Stimulated activated naive B cell treated with anti-CD40 and anti-IgM and Interleukin-4, amounts not matched to agents 10 μg/mL and 1 μg/mL and 100 μg/mL, for 72 hours (primary cell): ENCODE results near the gene SPINDOC.
"Not testable (repeated sequence)": the region's sequence is repeated elsewhere in the genome, so short reads cannot be mapped to it uniquely, and the experiment has no call there.

Experiments
- ATAC-seq, 2 donors: fragments of 150-1000 bp; cut with Tn5 transposase; replicated peaks; 2 replicates each; pipeline ENCODE4 v1.10.0; 2021; ENCODE audit warnings: moderate library complexity in 1 of 2
- DNase-seq: peaks from one replicate; pipeline ENCODE4 v3.0.0; 2021
- H3K27ac Mint-ChIP-seq: one replicate; pipeline ENCODE4 v1.8.0; 2022; ENCODE audit warnings: mild to moderate bottlenecking, mixed read lengths
- H3K27me3 Mint-ChIP-seq, 2 donors: one replicate each; pipeline ENCODE4 v1.8.0; 2022; ENCODE audit warnings: mixed read lengths in 2 of 2
- H3K36me3 Mint-ChIP-seq, 2 donors: one replicate each; pipeline ENCODE4 v1.8.0; 2022; ENCODE audit warnings: mixed read lengths in 2 of 2, mild to moderate bottlenecking in 1 of 2
- H3K4me1 Mint-ChIP-seq, 2 donors: one replicate each; pipeline ENCODE4 v1.8.0; 2022; ENCODE audit warnings: mixed read lengths in 2 of 2, mild to moderate bottlenecking in 1 of 2
- H3K4me3 Mint-ChIP-seq, 2 donors: one replicate each; pipeline ENCODE4 v1.8.0; 2022; ENCODE audit warnings: mild to moderate bottlenecking in 2 of 2, mixed read lengths in 2 of 2, moderate library complexity in 1 of 2
- H3K9me3 Mint-ChIP-seq, 2 donors: one replicate each; pipeline ENCODE4 v1.8.0; 2022; ENCODE audit warnings: mixed read lengths in 2 of 2, mild to moderate bottlenecking in 1 of 2

SPINDOC gene

GRCh38 chr11:63810383-63810782, 2.9 kb upstream of the SPINDOC start:
- peaks cover 9 to 20% of the 10 kb centered on the region in 2 donors for H3K4me1 Mint-ChIP-seq
- H3K9me3 Mint-ChIP-seq, H3K4me3 Mint-ChIP-seq, ATAC-seq, H3K27me3 Mint-ChIP-seq, DNase-seq, H3K36me3 Mint-ChIP-seq, H3K27ac Mint-ChIP-seq: not testable (repeated sequence)

GRCh38 chr11:63811522-63811921, 1.7 kb upstream of the SPINDOC start:
- no peak for DNase-seq
- peaks cover 14 to 30% of the 10 kb centered on the region in 2 donors for H3K4me1 Mint-ChIP-seq
- H3K4me3 Mint-ChIP-seq, result peak overlapping the region in 1 of 2 donors; percentile 28
- no peaks in the 10 kb centered on the region for H3K27me3 Mint-ChIP-seq
- H3K36me3 Mint-ChIP-seq, result peaks cover 11 to 13% of the 10 kb centered on the region in 2 donors
- no peak overlapping the region for H3K27ac Mint-ChIP-seq
- H3K9me3 Mint-ChIP-seq, result no peaks in the 10 kb centered on the region
- ATAC-seq, result no peak

GRCh38 chr11:63813563-63814382, 517 bp downstream of the SPINDOC start:
- Mint-ChIP-seq H3K36me3 (peaks cover 18 to 28% of the 10 kb centered on the region in 2 donors), H3K9me3 (no peaks in the 10 kb centered on the region), H3K27me3 (no peaks in the 10 kb centered on the region), H3K4me1 (peaks cover 15 to 30% of the 10 kb centered on the region in 2 donors), H3K4me3 (peak overlapping the region; percentile 85), H3K27ac (peak overlapping the region; percentile 59)
- ATAC-seq, result peak; percentile 54 to 63
- DNase-seq, result peak; percentile 23

GRCh38 chr11:63814383-63814736, 1.1 kb downstream of the SPINDOC start:
- no peaks in the 10 kb centered on the region for H3K9me3 Mint-ChIP-seq
- peaks cover 15 to 30% of the 10 kb centered on the region in 2 donors for H3K4me1 Mint-ChIP-seq
- peak overlapping the region; percentile 85 for H3K4me3 Mint-ChIP-seq
- no peaks in the 10 kb centered on the region for H3K27me3 Mint-ChIP-seq
- DNase-seq, result no peak
- ATAC-seq, result no peak
- H3K36me3 Mint-ChIP-seq, result peaks cover 21 to 29% of the 10 kb centered on the region in 2 donors
- H3K27ac Mint-ChIP-seq, result peak overlapping the region; percentile 59

- H3K9me3 Mint-ChIP-seq, result no peaks in the 10 kb centered on the region
- DNase-seq (no peak), ATAC-seq (no peak)
- H3K4me1 Mint-ChIP-seq, result peaks cover 15 to 30% of the 10 kb centered on the region in 2 donors
- H3K36me3 Mint-ChIP-seq, result peaks cover 33 to 41% of the 10 kb centered on the region in 2 donors
- H3K27me3 Mint-ChIP-seq, result no peaks in the 10 kb centered on the region
- no peak overlapping the region for H3K27ac Mint-ChIP-seq
- no peak overlapping the region for H3K4me3 Mint-ChIP-seq
These were observed 2.9 kb downstream of the SPINDOC start for GRCh38 chr11:63816166-63816565.

GRCh38 chr11:63816732-63817131, 3.5 kb downstream of the SPINDOC start:
- Mint-ChIP-seq H3K4me1 (peaks cover 15 to 30% of the 10 kb centered on the region in 2 donors), H3K27me3 (no peaks in the 10 kb centered on the region), H3K27ac (no peak overlapping the region), H3K9me3 (no peaks in the 10 kb centered on the region), H3K36me3 (peaks cover 37 to 43% of the 10 kb centered on the region in 2 donors), H3K4me3 (no peak overlapping the region)
- ATAC-seq (no peak), DNase-seq (no peak)

GRCh38 chr11:63817758-63818498, 4.7 kb downstream of the SPINDOC start:
- Mint-ChIP-seq H3K9me3 (no peaks in the 10 kb centered on the region), H3K36me3 (peaks cover 43 to 51% of the 10 kb centered on the region in 2 donors), H3K4me1 (peaks cover 14 to 23% of the 10 kb centered on the region in 2 donors), H3K27ac (no peak overlapping the region), H3K27me3 (no peaks in the 10 kb centered on the region), H3K4me3 (no peak overlapping the region)
- ATAC-seq, result no peak
- DNase-seq, result no peak

- H3K27ac Mint-ChIP-seq, result peak overlapping the region; percentile 31
- peaks cover 46 to 57% of the 10 kb centered on the region in 2 donors for H3K36me3 Mint-ChIP-seq
- H3K9me3 Mint-ChIP-seq, result no peaks in the 10 kb centered on the region
- ATAC-seq (no peak), DNase-seq (no peak)
- H3K4me3 Mint-ChIP-seq, result no peak overlapping the region
- no peaks in the 10 kb centered on the region for H3K27me3 Mint-ChIP-seq
- peaks cover 14 to 23% of the 10 kb centered on the region in 2 donors for H3K4me1 Mint-ChIP-seq
These were observed 5.4 kb downstream of the SPINDOC start for GRCh38 chr11:63818609-63819008.

GRCh38 chr11:63821411-63821810, 8.2 kb downstream of the SPINDOC start:
- Mint-ChIP-seq H3K36me3 (peaks cover 49 to 65% of the 10 kb centered on the region in 2 donors), H3K9me3 (no peaks in the 10 kb centered on the region), H3K4me3 (no peak overlapping the region), H3K27ac (no peak overlapping the region), H3K27me3 (no peaks in the 10 kb centered on the region), H3K4me1 (peaks cover 0 to 2% of the 10 kb centered on the region in 2 donors)
- DNase-seq (no peak), ATAC-seq (no peak)

- Mint-ChIP-seq H3K4me3 (no peak overlapping the region), H3K27ac (no peak overlapping the region), H3K36me3 (peaks cover 32 to 53% of the 10 kb centered on the region in 2 donors), H3K4me1 (no peaks in the 10 kb centered on the region), H3K27me3 (no peaks in the 10 kb centered on the region), H3K9me3 (no peaks in the 10 kb centered on the region)
- DNase-seq (no peak), ATAC-seq (no peak)
These were observed 13.4 kb downstream of the SPINDOC start for GRCh38 chr11:63826471-63827190.

GRCh38 chr11:63829823-63830489, 16.7 kb downstream of the SPINDOC start:
- H3K27ac Mint-ChIP-seq, result peak overlapping the region; percentile 62
- H3K36me3 Mint-ChIP-seq, result peaks cover 15 to 30% of the 10 kb centered on the region in 2 donors
- H3K9me3 Mint-ChIP-seq, result no peaks in the 10 kb centered on the region
- DNase-seq (no peak), ATAC-seq (peak; percentile 70 to 72)
- no peak overlapping the region for H3K4me3 Mint-ChIP-seq
- H3K4me1 Mint-ChIP-seq, result peaks cover 3 to 13% of the 10 kb centered on the region in 2 donors
- H3K27me3 Mint-ChIP-seq, result no peaks in the 10 kb centered on the region

- DNase-seq (no peak), ATAC-seq (no peak)
- Mint-ChIP-seq H3K27ac (no peak overlapping the region), H3K9me3 (no peaks in the 10 kb centered on the region), H3K36me3 (peaks cover 13 to 27% of the 10 kb centered on the region in 2 donors), H3K4me3 (no peak overlapping the region), H3K4me1 (peaks cover 10 to 17% of the 10 kb centered on the region in 2 donors), H3K27me3 (no peaks in the 10 kb centered on the region)
These were observed 18.1 kb downstream of the SPINDOC start for GRCh38 chr11:63831326-63831725.

- Mint-ChIP-seq H3K4me1 (peaks cover 15 to 26% of the 10 kb centered on the region in 2 donors), H3K4me3 (no peak overlapping the region), H3K27me3 (no peaks in the 10 kb centered on the region), H3K27ac (no peak overlapping the region), H3K9me3 (no peaks in the 10 kb centered on the region), H3K36me3 (peaks cover 15 to 23% of the 10 kb centered on the region in 2 donors)
- no peak for ATAC-seq
- DNase-seq, result no peak
These were observed 19.1 kb downstream of the SPINDOC start for GRCh38 chr11:63832336-63832735.

GRCh38 chr11:63833048-63833447, 19.8 kb downstream of the SPINDOC start:
- peaks cover 13 to 19% of the 10 kb centered on the region in 2 donors for H3K36me3 Mint-ChIP-seq
- ATAC-seq (no peak), DNase-seq (no peak)
- H3K27me3 Mint-ChIP-seq, result no peaks in the 10 kb centered on the region
- H3K9me3 Mint-ChIP-seq, result no peaks in the 10 kb centered on the region
- no peak overlapping the region for H3K4me3 Mint-ChIP-seq
- H3K4me1 Mint-ChIP-seq, result peaks cover 22 to 33% of the 10 kb centered on the region in 2 donors
- H3K27ac Mint-ChIP-seq, result peak overlapping the region; percentile 52
